ENCODE results near the gene ZBP1. TPM values are rescaled to one million over a fixed set of nuclear protein-coding genes. Genes with fewer than 3 reads are reported as not detected.

The ZBP1 gene
- total RNA-seq (not detected in 2 replicates), polyA plus RNA-seq (not detected in 2 replicates)

GRCh38 chr20:57620274-57620990 is at the start of gene ZBP1:
Gene ZBP1 (minus strand): TSS chr20:57620426. CDS start chr20:57620295, 131 bp downstream.
- no peak for DNase-seq (ENCODE audit: low read depth in 1 of 2, low spot score in 1 of 2)
- TF ChIP-seq CTCF (IDR thresholded peaks at IDR 0.05; ENCODE audit: low read depth, low read length), result no peak

GRCh38 chr20:57669632-57670031 is 49.4 kb upstream of the ZBP1 start:
- H3K4me1 ChIP-seq (ENCODE audit: low read depth), result peaks cover 12% of the 10 kb centered on the region
- H3K4me3 ChIP-seq, result no peak overlapping the region
- H3K36me3 ChIP-seq, result no peaks in the 10 kb centered on the region
- DNase-seq (ENCODE audit: low read depth in 1 of 2, low spot score in 1 of 2), result no peak
- no peak for TF ChIP-seq CTCF (IDR thresholded peaks at IDR 0.05; ENCODE audit: low read depth, low read length)
- no peaks in the 10 kb centered on the region for H3K27me3 ChIP-seq
- no peaks in the 10 kb centered on the region for H3K9me3 ChIP-seq (ENCODE audit: low read depth)
- H3K27ac ChIP-seq, result no peak overlapping the region

More at GRCh38 chr20:57620274-57620990, at the start of gene ZBP1:
- Histone ChIP-seq H3K27ac (no peak within 1 kb of the TSS), H3K36me3 (no peaks in the 10 kb centered on the region), H3K27me3 (peaks cover 11% of the 10 kb centered on the region), H3K4me3 (no peak within 1 kb of the TSS), H3K4me1 (ENCODE audit: low read depth) (no peaks in the 10 kb centered on the region), H3K9me3 (ENCODE audit: low read depth) (no peaks in the 10 kb centered on the region)

- H3K4me3 ChIP-seq, result no peak overlapping the region
- TF ChIP-seq CTCF (IDR thresholded peaks at IDR 0.05; ENCODE audit: low read depth, low read length), result no peak
- no peaks in the 10 kb centered on the region for H3K27me3 ChIP-seq
- DNase-seq (ENCODE audit: low read depth in 1 of 2, low spot score in 1 of 2), result no peak
- H3K4me1 ChIP-seq (ENCODE audit: low read depth), result peaks cover 12% of the 10 kb centered on the region
- H3K36me3 ChIP-seq, result no peaks in the 10 kb centered on the region
- H3K27ac ChIP-seq, result no peak overlapping the region
- H3K9me3 ChIP-seq (ENCODE audit: low read depth), result no peaks in the 10 kb centered on the region
Measured at GRCh38 chr20:57667924-57668782, 47.9 kb upstream of the ZBP1 start.

- TF ChIP-seq CTCF (IDR thresholded peaks at IDR 0.05; ENCODE audit: low read depth, low read length), result no peak
- peaks cover 12% of the 10 kb centered on the region for H3K4me1 ChIP-seq (ENCODE audit: low read depth)
- no peak overlapping the region for H3K4me3 ChIP-seq
- no peaks in the 10 kb centered on the region for H3K27me3 ChIP-seq
- DNase-seq (ENCODE audit: low read depth in 1 of 2, low spot score in 1 of 2), result no peak
- H3K9me3 ChIP-seq (ENCODE audit: low read depth), result no peaks in the 10 kb centered on the region
- no peaks in the 10 kb centered on the region for H3K36me3 ChIP-seq
- no peak overlapping the region for H3K27ac ChIP-seq
Measured at GRCh38 chr20:57667388-57667787, 47.2 kb upstream of the ZBP1 start.

GRCh38 chr20:57666834-57667157 is 46.6 kb upstream of the ZBP1 start:
- Histone ChIP-seq H3K36me3 (no peaks in the 10 kb centered on the region), H3K27ac (no peak overlapping the region), H3K27me3 (no peaks in the 10 kb centered on the region), H3K4me3 (no peak overlapping the region), H3K9me3 (ENCODE audit: low read depth) (no peaks in the 10 kb centered on the region), H3K4me1 (ENCODE audit: low read depth) (peaks cover 8% of the 10 kb centered on the region)
- DNase-seq (ENCODE audit: low read depth in 1 of 2, low spot score in 1 of 2), result no peak
- no peak for TF ChIP-seq CTCF (IDR thresholded peaks at IDR 0.05; ENCODE audit: low read depth, low read length)

Measured in cardiac muscle cell (in vitro differentiated cells and primary cell).